DMS114 treated with DMSO at 0.1 percent for 48 hours (cell line): ENCODE data around the gene PCED1B.
"Not testable (repeated sequence)": the region's sequence is repeated elsewhere in the genome, so short reads cannot be mapped to it uniquely, and the experiment has no call there.

ENCODE experiments used
- DNase-seq: peaks from one replicate; lab custom pipeline; 2025; ENCODE audit not compliant: unreplicated experiment; lab: John Stamatoyannopoulos, UW

PCED1B gene

DNA sequence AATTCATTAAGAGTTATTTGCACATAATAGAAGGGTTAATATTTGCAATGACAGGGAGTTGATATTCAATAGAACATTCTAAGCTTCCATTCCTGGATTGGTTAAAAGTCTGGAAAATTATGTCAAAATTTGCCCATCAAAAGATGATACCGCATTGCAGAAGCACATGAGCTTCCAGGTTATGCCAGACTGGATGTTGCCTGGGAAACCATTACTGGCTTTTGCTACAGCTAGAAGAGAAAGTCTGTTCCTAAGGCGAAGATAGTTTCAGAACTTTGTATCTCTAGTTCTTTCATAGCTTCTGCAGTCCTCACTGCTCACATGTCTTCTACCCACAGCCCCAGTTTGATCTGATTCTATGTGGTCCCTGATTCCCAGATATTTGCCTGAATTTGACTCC, 122.8 kb downstream of the PCED1B start:
- DNase-seq, result no peak

DNA sequence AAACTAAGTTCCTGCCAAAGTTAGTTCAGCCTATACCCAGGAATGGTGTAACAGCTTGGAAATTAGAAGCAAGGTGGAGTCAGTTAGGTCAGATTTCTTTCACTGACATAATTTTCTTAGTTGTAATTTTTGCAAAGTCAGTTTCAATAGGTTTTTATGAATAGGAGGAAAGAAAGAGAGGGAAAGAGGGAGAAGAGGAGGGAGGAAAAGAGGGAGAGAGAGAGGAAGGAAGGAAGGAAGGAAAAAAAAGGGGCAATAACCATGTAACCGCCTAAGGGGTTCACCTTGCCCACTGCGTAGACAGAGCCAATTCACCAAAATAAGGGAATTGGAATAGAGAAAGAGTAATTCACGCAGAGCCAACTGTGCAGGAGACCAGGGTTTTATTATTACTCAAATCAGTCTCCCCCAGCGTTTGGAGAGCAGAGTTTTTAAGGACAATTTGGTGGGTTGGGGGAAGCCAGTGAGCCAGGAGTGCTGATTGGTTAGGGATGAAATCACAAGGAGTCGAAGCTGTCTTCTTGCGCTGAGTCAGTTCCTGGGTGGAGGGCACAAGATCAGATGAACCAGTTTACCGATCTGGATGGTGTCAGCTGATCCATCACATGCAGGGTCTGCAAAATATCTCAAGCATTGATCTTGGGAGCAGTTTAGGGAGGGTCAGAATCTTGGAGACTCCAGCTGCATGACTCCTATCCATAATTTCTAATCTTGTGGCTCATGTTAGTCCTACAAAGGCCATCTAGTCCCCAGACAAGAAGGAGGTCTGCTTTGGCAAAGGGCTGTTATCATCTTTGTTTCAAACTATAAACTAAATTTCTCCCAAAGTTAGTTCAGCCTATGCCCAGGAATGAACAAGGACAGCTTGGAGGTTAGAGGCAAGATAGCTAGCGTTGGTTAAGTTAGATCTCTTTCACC, 126.4 kb downstream of the PCED1B start:
- no peak for DNase-seq

GRCh38 chr12:47206450-47207339, 127.3 kb downstream of the PCED1B start:
- no peak for DNase-seq

DNA sequence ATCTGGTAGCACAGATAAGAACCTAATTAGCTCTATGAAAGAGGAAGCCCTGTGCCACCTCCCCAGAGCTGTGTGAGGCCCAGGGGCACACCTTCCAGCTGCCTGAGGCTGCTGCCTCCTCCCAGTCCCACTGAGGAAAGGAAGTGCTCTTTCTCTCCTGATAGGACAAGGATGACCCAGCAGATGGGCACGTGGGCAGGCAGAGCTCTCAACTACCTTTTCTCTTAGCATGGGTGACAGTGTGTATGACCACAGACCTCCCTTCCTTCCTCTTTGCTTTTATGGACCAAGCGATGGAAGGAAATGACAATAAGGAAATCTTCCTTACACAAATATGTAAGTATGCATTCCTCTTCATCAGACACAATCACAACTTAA, 127.9 kb downstream of the PCED1B start:
- DNase-seq, result no peak

- DNase-seq, result no peak
These were observed 128.4 kb downstream of the PCED1B start for GRCh38 chr12:47207829-47208248.

DNA sequence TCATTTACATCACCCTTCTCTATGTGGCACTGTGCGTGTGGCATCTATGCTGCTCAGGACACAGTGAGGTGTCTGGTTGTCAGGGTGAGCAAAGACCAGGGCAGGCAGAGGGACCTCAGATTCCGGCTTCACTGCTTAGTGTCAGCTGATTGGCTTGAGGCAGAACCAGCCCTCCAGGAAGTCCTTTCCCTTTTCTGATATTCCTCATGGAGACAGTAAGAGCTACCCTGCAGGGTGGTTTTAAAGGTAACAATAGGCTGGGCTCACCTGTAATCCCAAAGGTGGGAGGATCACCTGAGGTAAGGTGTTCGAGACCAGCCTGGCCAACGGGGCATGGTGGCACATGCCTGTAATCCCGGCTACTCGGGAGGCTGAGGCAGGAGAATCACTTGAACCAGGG, 129.6 kb downstream of the PCED1B start:
- DNase-seq, result no peak

DNA sequence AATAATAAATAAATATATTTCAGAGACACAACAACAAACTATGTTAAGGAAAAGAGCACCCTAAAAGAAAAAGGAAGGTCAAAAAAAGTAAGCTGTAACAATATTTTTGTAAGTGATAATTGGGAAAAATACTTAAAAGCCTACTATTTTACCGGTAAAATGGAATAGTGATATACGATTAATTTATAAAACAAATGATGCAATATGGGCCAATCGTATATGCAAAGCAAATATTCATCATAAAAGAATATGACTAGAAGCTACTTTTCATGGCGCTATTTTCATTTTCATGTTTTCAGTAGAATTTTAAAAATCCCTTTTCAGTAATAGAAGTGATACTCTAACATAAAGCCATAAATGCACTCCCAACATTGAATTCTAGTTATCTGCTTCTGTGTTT, 131.4 kb downstream of the PCED1B start:
- DNase-seq, result no peak

- DNase-seq, result no peak
These were observed 133.2 kb downstream of the PCED1B start for GRCh38 chr12:47212701-47213039.

DNA sequence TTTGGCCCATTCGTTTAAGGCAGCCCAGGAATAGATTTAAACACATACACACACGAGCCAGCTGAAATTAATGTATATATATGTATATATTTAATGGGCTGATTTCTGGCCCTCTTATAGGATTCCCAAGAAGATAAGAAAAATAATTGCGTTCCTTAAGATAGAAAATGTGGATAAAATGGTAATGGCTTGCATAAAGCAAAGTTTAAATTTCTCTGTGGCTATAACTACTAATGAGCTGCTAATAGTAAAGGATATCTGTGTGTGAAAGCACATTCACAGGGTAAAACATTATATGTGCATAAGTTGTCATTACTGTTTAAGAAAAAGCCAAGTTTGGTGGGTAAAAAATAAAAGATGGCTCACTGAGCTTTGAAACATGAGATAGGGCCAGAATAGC, 134.0 kb downstream of the PCED1B start:
- DNase-seq, result no peak

DNA sequence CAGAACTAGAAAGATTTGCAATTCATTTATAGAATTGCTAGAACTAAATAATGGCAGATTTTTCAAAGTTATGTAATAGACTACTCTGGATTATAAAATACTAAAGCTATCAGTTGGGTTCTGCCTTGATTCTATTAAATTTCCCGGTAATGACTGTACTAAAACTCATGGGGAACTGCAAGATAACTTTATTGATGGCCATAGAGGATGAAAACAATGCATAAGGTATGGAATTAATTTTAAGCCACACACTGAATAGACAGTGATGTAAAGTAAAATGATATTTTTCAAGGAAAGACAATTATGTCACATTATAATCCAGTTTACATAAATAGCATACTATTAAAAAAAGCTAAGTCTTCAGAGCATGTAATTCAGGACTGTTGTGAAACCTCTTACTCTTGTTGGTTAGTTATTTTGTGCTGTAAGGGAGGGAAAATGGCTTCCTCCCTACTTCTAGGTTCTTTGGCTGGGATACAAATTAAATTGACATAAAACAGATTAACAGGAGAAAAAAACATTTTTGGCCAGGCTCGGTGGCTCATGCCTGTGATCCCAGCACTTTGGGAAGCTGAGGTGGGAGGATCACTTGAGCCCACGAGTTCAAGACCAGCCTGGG, 134.7 kb downstream of the PCED1B start:
- no peak for DNase-seq

- DNase-seq, result no peak
These were observed 135.3 kb downstream of the PCED1B start for GRCh38 chr12:47214771-47215170.

DNA sequence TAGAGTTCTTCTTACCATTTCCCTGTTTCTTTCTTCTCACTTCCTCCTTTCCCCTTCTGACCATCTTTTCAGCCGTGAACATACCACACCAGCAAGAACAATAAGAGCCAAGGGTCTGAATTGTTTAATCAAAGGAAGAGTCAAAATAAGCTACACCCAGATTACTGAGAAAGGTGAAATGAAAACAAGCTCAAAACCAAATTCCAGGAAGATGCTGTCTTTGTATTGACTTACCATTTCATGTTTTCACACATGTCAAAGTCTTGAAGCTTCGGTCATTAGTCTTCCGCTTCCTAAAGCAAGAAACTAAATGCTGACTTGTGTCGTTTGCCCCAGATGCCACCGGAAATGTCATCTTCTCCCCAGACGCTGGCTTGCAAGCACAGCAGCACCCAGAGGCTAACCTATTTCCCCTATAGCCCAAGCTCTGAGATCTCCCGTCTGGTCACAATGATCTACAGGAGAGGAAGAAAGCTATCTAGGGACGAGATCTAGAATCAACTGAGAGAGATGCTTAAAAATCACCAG, 136.8 kb downstream of the PCED1B start:
- DNase-seq, result no peak

DNA sequence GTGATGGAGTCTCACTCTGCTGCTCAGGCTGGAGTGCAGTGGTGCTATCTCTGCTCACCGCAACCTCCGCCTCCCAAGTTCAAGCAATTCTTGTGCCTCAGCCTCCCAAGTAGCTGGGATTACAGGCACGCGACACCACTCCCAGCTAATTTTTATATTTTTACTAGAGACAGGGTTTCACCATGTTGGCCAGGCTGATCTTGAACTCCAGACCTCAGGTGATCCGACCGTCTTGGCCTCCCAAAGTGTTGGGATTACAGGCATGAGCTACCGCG, 138.1 kb downstream of the PCED1B start:
- DNase-seq, result not testable (repeated sequence)

- DNase-seq, result no peak
These were observed 138.8 kb downstream of the PCED1B start for GRCh38 chr12:47218191-47218654.

GRCh38 chr12:47219243-47219642, 139.8 kb downstream of the PCED1B start:
- no peak for DNase-seq

- no peak for DNase-seq
These were observed 142.0 kb downstream of the PCED1B start for GRCh38 chr12:47221256-47222023.

DNA sequence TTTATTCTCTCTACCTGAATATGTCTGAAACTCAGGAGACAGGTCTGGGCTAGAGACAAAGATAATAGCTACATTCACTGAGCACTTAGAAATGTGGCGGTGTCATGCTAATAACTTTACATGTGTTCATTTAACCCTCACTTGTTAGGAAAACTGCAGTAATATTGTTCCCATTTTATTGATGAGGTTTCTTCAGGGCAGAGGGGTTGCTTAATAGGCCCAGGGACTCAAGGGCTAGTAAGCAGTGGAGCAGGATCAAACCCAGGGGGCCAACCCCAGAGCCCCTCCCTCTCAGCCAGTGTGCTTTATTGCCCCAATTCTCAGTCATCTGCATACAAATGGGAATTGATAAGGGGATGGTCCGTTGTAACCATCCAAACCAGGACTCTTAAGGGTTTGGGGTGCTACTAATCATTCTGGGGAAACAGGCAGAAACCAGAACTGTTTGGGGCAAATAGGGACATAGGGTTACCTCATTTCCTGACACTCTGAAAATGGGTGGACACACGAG, 143.2 kb downstream of the PCED1B start:
- no peak for DNase-seq

GRCh38 chr12:47223031-47223847, 143.8 kb downstream of the PCED1B start:
- no peak for DNase-seq

- DNase-seq, result no peak
These were observed 144.4 kb downstream of the PCED1B start for GRCh38 chr12:47223848-47224213.
